K562 (cell line): ENCODE measurements around the gene ATXN7L1. TPM values are rescaled to one million over a fixed set of nuclear protein-coding genes. Genes with fewer than 3 reads are reported as not detected.

Experiments used
- DACH1 ChIP-seq: fragments of 450-650 bp; IDR thresholded peaks from 2 replicates; pipeline ENCODE4 v1.6.1; 2018; ENCODE audit not compliant: partially characterized antibody
- HNRNPK ChIP-seq: fragments of 200-400 bp; formaldehyde crosslinking; IDR thresholded peaks from one replicate; pipeline ENCODE4 v1.6.1; 2018; ENCODE audit warnings: mild to moderate bottlenecking, low read depth, low read length; ENCODE audit not compliant: poor library complexity, severe bottlenecking
- MED1 ChIP-seq: sonication (generic); formaldehyde crosslinking; IDR thresholded peaks from 2 replicates; pipeline ENCODE4 v1.8.1; 2023; ENCODE audit warnings: missing genetic modification reagents, borderline replicate concordance
- TRIM24 ChIP-seq, 2 experiments: fragments of 450-650 bp; IDR thresholded peaks; 2 replicates each; pipeline ENCODE4 v1.6.1; 2016
- ZNF551 ChIP-seq: fragments of 250-450 bp; sonication (Bioruptor Pico); IDR thresholded peaks from 2 replicates; pipeline ENCODE4 v1.5.0; 2021; ENCODE audit warnings: mild to moderate bottlenecking, moderate library complexity
- ZNF695 ChIP-seq: fragments of 450-650 bp; formaldehyde crosslinking; IDR thresholded peaks from 2 replicates; pipeline ENCODE4 v1.4.0; 2020; ENCODE audit warnings: mild to moderate bottlenecking, moderate library complexity
- ZNF764 ChIP-seq: fragments of 250-450 bp; sonication (Bioruptor Pico); IDR thresholded peaks from 2 replicates; pipeline ENCODE4 v1.4.0; 2020; ENCODE audit warnings: low read depth, mild to moderate bottlenecking, moderate library complexity
- ZZZ3 ChIP-seq: fragments of 450-650 bp; IDR thresholded peaks from 2 replicates; pipeline ENCODE4 v1.6.1; 2016; ENCODE audit warnings: antibody characterized with exemption, mild to moderate bottlenecking, moderate library complexity
- polyA plus RNA-seq, 8 experiments: library from polyadenylated mRNA; depleted of rRNA in 4 of 8; stranded (reverse) in 5 of 8; unstranded in 3 of 8; fragments of >200 nt; fragmentation: Nextera tagmentation in 2 of 8; fragmentation: Illumina TruSeq in 1 of 8; extraction: Ambion mirVana in 2 of 8; extraction: Trizol in 1 of 8; gene quantifications; 2 replicates each; pipeline versions ENCODE4 v1.2.1 to v1.2.3, GENCODE V29; 2011 to 2014; ENCODE audit warnings: inconsistent platforms in 1 of 8, missing spikeins in 1 of 8
- total RNA-seq, 7 experiments: library from RNA; depleted of rRNA in 6 of 7; stranded (reverse); fragments of >200 nt in 6 of 7; fragmentation: Illumina TruSeq in 2 of 7; extraction: Trizol in 2 of 7; gene quantifications; 2 replicates each; pipeline versions ENCODE4 v1.2.1 to v1.2.3, GENCODE V29; 2011 to 2021; ENCODE audit warnings: low replicate concordance in 1 of 7
- TF ChIP-seq, protein P1 (sequence below): fragments of 250-450 bp; sonication (Bioruptor Pico); IDR thresholded peaks from 2 replicates; pipeline ENCODE4 v1.4.0; 2020

The ATXN7L1 gene
- total and polyA plus RNA-seq, 9 of the 15 experiments (the other 6 are each of a cell fraction or from before 2014, with no cell fraction given) = 6.6 to 13.7 (median 10.7) TPM

- TF ChIP-seq, protein P1, sequence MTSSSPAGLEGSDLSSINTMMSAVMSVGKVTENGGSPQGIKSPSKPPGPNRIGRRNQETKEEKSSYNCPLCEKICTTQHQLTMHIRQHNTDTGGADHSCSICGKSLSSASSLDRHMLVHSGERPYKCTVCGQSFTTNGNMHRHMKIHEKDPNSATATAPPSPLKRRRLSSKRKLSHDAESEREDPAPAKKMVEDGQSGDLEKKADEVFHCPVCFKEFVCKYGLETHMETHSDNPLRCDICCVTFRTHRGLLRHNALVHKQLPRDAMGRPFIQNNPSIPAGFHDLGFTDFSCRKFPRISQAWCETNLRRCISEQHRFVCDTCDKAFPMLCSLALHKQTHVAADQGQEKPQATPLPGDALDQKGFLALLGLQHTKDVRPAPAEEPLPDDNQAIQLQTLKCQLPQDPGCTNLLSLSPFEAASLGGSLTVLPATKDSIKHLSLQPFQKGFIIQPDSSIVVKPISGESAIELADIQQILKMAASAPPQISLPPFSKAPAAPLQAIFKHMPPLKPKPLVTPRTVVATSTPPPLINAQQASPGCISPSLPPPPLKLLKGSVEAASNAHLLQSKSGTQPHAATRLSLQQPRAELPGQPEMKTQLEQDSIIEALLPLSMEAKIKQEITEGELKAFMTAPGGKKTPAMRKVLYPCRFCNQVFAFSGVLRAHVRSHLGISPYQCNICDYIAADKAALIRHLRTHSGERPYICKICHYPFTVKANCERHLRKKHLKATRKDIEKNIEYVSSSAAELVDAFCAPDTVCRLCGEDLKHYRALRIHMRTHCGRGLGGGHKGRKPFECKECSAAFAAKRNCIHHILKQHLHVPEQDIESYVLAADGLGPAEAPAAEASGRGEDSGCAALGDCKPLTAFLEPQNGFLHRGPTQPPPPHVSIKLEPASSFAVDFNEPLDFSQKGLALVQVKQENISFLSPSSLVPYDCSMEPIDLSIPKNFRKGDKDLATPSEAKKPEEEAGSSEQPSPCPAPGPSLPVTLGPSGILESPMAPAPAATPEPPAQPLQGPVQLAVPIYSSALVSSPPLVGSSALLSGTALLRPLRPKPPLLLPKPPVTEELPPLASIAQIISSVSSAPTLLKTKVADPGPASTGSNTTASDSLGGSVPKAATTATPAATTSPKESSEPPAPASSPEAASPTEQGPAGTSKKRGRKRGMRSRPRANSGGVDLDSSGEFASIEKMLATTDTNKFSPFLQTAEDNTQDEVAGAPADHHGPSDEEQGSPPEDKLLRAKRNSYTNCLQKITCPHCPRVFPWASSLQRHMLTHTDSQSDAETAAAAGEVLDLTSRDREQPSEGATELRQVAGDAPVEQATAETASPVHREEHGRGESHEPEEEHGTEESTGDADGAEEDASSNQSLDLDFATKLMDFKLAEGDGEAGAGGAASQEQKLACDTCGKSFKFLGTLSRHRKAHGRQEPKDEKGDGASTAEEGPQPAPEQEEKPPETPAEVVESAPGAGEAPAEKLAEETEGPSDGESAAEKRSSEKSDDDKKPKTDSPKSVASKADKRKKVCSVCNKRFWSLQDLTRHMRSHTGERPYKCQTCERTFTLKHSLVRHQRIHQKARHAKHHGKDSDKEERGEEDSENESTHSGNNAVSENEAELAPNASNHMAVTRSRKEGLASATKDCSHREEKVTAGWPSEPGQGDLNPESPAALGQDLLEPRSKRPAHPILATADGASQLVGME = no peak
- no peak for TF ChIP-seq HNRNPK
- no peak for TF ChIP-seq ZZZ3
- no peak for TF ChIP-seq ZNF551
- no peak for TF ChIP-seq DACH1
- no peak for TF ChIP-seq ZNF695 (CRISPR knock-in tag)
- TF ChIP-seq ZNF764 = no peak
- no peak for TF ChIP-seq MED1 (CRISPR knock-in tag)
- TF ChIP-seq TRIM24 (IDR thresholded peaks at IDR 0.05) = no peak
- TF ChIP-seq, all 486 proteins: peak for 0
These were observed 259.0 kb downstream of the ATXN7L1 start (continued) for GRCh38 chr7:105617280-105618015.
